GM18517 (cell line): Measurements from ENCODE around the gene LSM12.
"Not testable (repeated sequence)": the region's sequence is repeated elsewhere in the genome, so short reads cannot be mapped to it uniquely, and the experiment has no call there.

Experiments used
- ATAC-seq: cut with Tn5 transposase; IDR thresholded peaks from one replicate; pipeline ENCODE4 v1.9.1; 2021; ENCODE audit warnings: mild to moderate bottlenecking, moderate library complexity; ENCODE audit not compliant: unreplicated experiment

Gene LSM12

GRCh38 chr17:44076716-44077594, 10.5 kb upstream of the LSM12 start:
- ATAC-seq, result no peak

GRCh38 chr17:44075598-44076293, 9.3 kb upstream of the LSM12 start:
- ATAC-seq, result no peak

- ATAC-seq, result no peak
Measured at GRCh38 chr17:44074911-44075285, 8.4 kb upstream of the LSM12 start.

- ATAC-seq, result no peak
Measured at GRCh38 chr17:44074231-44074910, 7.9 kb upstream of the LSM12 start.

- no peak for ATAC-seq
Measured at GRCh38 chr17:44071772-44072171, 5.3 kb upstream of the LSM12 start.

GRCh38 chr17:44071198-44071520, 4.7 kb upstream of the LSM12 start:
- ATAC-seq, result peak; percentile 28

- peak; percentile 57 for ATAC-seq
Measured at GRCh38 chr17:44070455-44071197, 4.2 kb upstream of the LSM12 start, which contains the start of gene G6PC3. Gene G6PC3 (plus strand): TSS chr17:44070735. CDS start chr17:44070966, 231 bp downstream.

GRCh38 chr17:44069974-44070454, 3.5 kb upstream of the LSM12 start:
- ATAC-seq, result peak; percentile 7

- no peak for ATAC-seq
Measured at GRCh38 chr17:44067545-44067940, 1.1 kb upstream of the LSM12 start.

- no peak for ATAC-seq
Measured at GRCh38 chr17:44065668-44066203, 735 bp downstream of the LSM12 start.

GRCh38 chr17:44063704-44064639, 2.5 kb downstream of the LSM12 start:
- ATAC-seq, result no peak

GRCh38 chr17:44062871-44063270, 3.6 kb downstream of the LSM12 start:
- no peak for ATAC-seq

GRCh38 chr17:44061446-44061845, 5.0 kb downstream of the LSM12 start:
- no peak for ATAC-seq

- ATAC-seq, result no peak
Measured at GRCh38 chr17:44059101-44059892, 7.2 kb downstream of the LSM12 start.

GRCh38 chr17:44053125-44053872, 13.2 kb downstream of the LSM12 start:
- no peak for ATAC-seq

GRCh38 chr17:44049294-44050060, 17.0 kb downstream of the LSM12 start:
- ATAC-seq, result no peak

GRCh38 chr17:44046893-44047292, 19.6 kb downstream of the LSM12 start:
- ATAC-seq, result not testable (repeated sequence)
